ENCODE measurements around the gene PLD2.
"Not testable (repeated sequence)": the region's sequence is repeated elsewhere in the genome, so short reads cannot be mapped to it uniquely, and the experiment has no call there.

PLD2 gene

DNA sequence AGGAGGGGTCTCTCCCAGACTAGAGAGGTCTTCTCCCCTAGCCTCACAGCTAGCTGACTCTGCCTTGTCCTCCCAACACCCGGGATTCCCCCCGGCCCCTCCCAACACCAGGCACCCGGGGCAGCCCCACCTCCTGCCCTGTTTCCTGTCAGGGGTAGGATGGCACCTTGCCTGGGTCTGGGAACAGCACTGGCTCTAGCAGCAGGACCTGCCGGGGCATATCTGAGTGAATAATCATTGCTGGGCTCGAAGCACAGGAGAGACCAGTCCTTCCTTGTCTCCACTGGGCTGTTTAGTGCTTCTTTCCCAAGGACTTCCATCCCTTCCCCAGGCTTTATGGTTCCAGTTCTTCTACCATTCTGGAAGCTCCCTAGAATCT, 51.9 kb downstream of the PLD2 start:
- no peak for DNase-seq

DNA sequence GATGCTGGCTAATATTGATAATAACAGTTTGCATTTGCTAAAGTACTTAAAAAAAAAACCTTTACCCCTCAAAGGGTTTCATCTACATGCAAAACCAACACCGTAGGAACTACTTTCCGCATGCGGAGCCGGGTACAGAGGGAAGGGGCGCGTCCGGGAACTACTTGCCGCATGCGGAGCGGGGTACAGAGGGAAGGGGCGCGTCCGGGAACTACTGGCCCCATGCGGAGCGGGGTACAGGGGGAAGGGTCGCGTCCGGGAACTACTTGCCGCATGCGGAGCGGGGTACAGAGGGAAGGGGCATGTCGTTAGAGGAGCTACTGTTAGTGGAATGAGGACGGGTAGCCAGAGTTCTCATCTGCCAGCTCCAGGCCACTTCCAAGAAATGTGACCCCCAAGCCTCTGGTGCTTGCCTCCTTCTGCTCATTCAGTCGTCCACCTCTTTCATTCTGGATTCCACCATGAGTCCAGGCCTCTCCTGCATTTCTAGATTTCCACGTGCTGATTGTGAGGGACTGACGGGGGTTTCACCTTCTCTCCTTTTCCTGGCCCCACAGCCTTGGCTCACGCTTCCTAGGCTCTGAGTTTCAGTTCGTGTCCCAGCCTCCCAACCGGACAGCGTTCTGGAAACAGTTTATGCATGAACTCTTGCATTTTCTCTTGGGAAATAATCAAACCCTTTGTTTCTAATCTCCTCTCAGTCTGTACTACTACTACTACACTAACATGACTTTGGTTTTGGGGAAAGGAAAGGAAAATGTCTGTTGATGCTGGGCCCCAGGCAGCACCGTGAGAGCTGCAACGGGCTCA, 53.1 kb downstream of the PLD2 start:
- no peak for DNase-seq

GRCh38 chr17:4860651-4861050, 53.7 kb downstream of the PLD2 start:
- DNase-seq, result no peak

GRCh38 chr17:4861052-4861451, 54.1 kb downstream of the PLD2 start:
- DNase-seq, result no peak

DNA sequence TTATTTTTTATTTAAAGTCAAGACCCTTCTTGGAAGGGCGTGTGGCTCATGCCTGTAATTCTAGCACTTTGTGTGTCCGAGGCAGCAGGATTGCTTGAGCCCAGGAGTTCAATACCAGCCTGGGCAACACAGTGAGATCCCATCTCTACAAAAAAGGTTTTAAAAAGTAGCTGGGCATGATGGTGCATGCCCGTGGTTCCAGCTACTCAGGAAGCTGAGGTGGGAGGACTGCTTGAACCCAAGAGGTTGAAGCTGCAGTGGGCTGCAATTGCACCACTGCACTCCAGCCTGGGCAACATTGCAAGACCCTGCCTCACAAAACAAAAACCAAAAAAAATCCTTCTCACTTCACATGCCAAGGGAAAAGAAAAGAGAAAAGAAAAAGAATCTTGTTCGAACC, 55.8 kb downstream of the PLD2 start:
- no peak for DNase-seq

GRCh38 chr17:4863321-4863720, 56.4 kb downstream of the PLD2 start:
- DNase-seq, result no peak

GRCh38 chr17:4867535-4867934, 60.6 kb downstream of the PLD2 start:
- not testable (repeated sequence) for DNase-seq

GRCh38 chr17:4869058-4869998, 62.4 kb downstream of the PLD2 start:
- not testable (repeated sequence) for DNase-seq

GRCh38 chr17:4870855-4871254, 63.9 kb downstream of the PLD2 start:
- DNase-seq, result no peak

DNA sequence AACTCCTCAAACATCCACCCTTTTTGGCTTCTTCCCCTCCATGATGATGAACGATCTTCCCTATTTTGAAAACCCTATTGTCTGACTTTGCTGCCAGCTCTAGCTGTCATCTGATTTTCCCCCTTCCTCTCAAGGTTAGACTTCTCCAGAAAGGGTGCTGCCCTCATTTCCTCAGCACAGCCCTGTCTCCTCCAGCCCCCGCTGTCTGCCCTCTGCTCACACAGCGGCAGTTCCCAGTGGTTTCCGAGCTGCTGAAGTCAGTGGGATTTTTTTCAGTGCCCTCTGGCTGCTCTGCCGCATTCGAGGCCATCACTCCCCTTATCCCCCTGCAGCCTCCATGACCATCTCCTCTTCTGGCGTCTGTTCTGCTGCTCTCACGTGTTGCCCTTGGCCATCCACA, 65.8 kb downstream of the PLD2 start:
- no peak for DNase-seq

All from fibroblast of skin of abdomen (primary cell).